ENCODE measurements around the gene NUP93. TPM values are rescaled to one million over a fixed set of nuclear protein-coding genes. Genes with fewer than 3 reads are reported as not detected.

NUP93 gene
- total RNA-seq, 1 donor from 2014 or later = 92.9 TPM

- peaks cover 5% of the 10 kb centered on the region for H3K27me3 Mint-ChIP-seq (ENCODE audit: unreplicated experiment)
- DNase-seq (ENCODE audit: low spot score) = no peak
- peaks cover 14% of the 10 kb centered on the region for H3K4me1 Mint-ChIP-seq (ENCODE audit: unreplicated experiment)
- H3K4me3 Mint-ChIP-seq (ENCODE audit: unreplicated experiment) = no peak overlapping the region
- H3K9me3 Mint-ChIP-seq (ENCODE audit: unreplicated experiment) = no peaks in the 10 kb centered on the region
- H3K27ac Mint-ChIP-seq (ENCODE audit: unreplicated experiment) = no peak overlapping the region
- TF ChIP-seq, protein P1, sequence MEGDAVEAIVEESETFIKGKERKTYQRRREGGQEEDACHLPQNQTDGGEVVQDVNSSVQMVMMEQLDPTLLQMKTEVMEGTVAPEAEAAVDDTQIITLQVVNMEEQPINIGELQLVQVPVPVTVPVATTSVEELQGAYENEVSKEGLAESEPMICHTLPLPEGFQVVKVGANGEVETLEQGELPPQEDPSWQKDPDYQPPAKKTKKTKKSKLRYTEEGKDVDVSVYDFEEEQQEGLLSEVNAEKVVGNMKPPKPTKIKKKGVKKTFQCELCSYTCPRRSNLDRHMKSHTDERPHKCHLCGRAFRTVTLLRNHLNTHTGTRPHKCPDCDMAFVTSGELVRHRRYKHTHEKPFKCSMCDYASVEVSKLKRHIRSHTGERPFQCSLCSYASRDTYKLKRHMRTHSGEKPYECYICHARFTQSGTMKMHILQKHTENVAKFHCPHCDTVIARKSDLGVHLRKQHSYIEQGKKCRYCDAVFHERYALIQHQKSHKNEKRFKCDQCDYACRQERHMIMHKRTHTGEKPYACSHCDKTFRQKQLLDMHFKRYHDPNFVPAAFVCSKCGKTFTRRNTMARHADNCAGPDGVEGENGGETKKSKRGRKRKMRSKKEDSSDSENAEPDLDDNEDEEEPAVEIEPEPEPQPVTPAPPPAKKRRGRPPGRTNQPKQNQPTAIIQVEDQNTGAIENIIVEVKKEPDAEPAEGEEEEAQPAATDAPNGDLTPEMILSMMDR (IDR thresholded peaks at IDR 0.05; ENCODE audit: unreplicated experiment) = no peak
- H3K36me3 Mint-ChIP-seq (ENCODE audit: low read depth, unreplicated experiment) = no peaks in the 10 kb centered on the region
These were observed 125.3 kb downstream of the NUP93 start for GRCh38 chr16:56855201-56855600.

DNA sequence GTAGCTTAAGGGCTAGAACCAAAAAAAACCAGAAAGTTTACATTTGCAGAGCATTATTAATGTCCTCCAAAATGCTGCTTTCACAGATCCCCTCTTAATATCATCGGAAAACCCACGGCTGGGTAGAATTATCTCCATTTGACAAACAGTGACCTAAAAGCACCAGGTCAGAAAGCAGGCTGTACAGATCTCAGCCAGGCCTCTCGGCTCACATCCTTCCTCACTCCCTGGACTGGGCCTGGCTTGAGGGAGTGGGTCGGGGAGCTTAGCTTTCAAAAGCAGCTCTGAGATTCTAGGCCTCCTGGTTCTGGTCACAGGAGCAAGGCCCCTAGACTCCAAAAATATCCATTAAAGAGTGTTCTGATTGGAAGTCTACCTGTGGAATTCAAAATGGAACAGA, 126.0 kb downstream of the NUP93 start:
- peaks cover 10% of the 10 kb centered on the region for H3K4me1 Mint-ChIP-seq (ENCODE audit: unreplicated experiment)
- peaks cover 5% of the 10 kb centered on the region for H3K27me3 Mint-ChIP-seq (ENCODE audit: unreplicated experiment)
- H3K9me3 Mint-ChIP-seq (ENCODE audit: unreplicated experiment) = no peaks in the 10 kb centered on the region
- DNase-seq (ENCODE audit: low spot score) = no peak
- TF ChIP-seq, protein P1 (IDR thresholded peaks at IDR 0.05; ENCODE audit: unreplicated experiment) = no peak
- H3K36me3 Mint-ChIP-seq (ENCODE audit: low read depth, unreplicated experiment) = no peaks in the 10 kb centered on the region
- no peak overlapping the region for H3K27ac Mint-ChIP-seq (ENCODE audit: unreplicated experiment)
- no peak overlapping the region for H3K4me3 Mint-ChIP-seq (ENCODE audit: unreplicated experiment)

DNA sequence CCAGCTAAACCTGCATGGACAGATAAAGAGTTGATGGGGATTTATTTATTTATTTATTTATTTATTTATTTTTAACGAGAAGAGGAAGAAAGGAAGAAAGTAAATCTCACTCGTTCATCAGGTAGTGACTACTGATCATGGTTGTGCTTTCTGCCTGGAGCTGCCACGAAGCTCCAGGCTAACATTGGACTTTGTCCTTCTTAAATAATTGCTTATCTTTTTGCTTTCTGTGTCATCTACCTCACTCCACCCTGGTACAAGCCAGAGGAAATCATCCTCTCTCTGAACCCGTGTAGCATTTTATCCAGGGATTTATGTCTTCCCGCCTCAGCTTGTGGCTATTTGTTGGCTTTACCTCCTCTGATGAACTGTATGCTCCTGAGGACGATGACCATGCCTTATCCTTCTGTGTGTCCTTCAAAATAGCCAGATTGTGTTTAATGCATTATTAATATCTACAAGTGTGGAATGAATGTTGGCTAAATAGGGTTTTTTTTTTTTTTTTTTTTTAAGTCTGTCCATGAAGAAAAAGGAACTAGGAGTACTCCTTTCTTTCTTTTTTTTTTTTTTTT, 127.0 kb downstream of the NUP93 start:
- peaks cover 8% of the 10 kb centered on the region for H3K27me3 Mint-ChIP-seq (ENCODE audit: unreplicated experiment)
- TF ChIP-seq, protein P1 (IDR thresholded peaks at IDR 0.05; ENCODE audit: unreplicated experiment) = no peak
- no peak overlapping the region for H3K27ac Mint-ChIP-seq (ENCODE audit: unreplicated experiment)
- no peak overlapping the region for H3K4me3 Mint-ChIP-seq (ENCODE audit: unreplicated experiment)
- H3K4me1 Mint-ChIP-seq (ENCODE audit: unreplicated experiment) = peaks cover 8% of the 10 kb centered on the region
- no peaks in the 10 kb centered on the region for H3K36me3 Mint-ChIP-seq (ENCODE audit: low read depth, unreplicated experiment)
- DNase-seq (ENCODE audit: low spot score) = no peak
- no peaks in the 10 kb centered on the region for H3K9me3 Mint-ChIP-seq (ENCODE audit: unreplicated experiment)

- H3K4me3 Mint-ChIP-seq (ENCODE audit: unreplicated experiment) = no peak overlapping the region
- no peaks in the 10 kb centered on the region for H3K9me3 Mint-ChIP-seq (ENCODE audit: unreplicated experiment)
- H3K27ac Mint-ChIP-seq (ENCODE audit: unreplicated experiment) = no peak overlapping the region
- no peak for DNase-seq (ENCODE audit: low spot score)
- TF ChIP-seq, protein P1 (IDR thresholded peaks at IDR 0.05; ENCODE audit: unreplicated experiment) = no peak
- H3K36me3 Mint-ChIP-seq (ENCODE audit: low read depth, unreplicated experiment) = no peaks in the 10 kb centered on the region
- H3K4me1 Mint-ChIP-seq (ENCODE audit: unreplicated experiment) = peaks cover 6% of the 10 kb centered on the region
- H3K27me3 Mint-ChIP-seq (ENCODE audit: unreplicated experiment) = peaks cover 10% of the 10 kb centered on the region
These were observed 128.4 kb downstream of the NUP93 start for GRCh38 chr16:56858374-56858773.

GRCh38 chr16:56859636-56860035, 129.7 kb downstream of the NUP93 start:
- TF ChIP-seq, protein P1 (IDR thresholded peaks at IDR 0.05; ENCODE audit: unreplicated experiment) = no peak
- Mint-ChIP-seq H3K36me3 (ENCODE audit: low read depth, unreplicated experiment) (no peaks in the 10 kb centered on the region), H3K27ac (ENCODE audit: unreplicated experiment) (no peak overlapping the region), H3K9me3 (ENCODE audit: unreplicated experiment) (no peaks in the 10 kb centered on the region), H3K4me3 (ENCODE audit: unreplicated experiment) (no peak overlapping the region), H3K4me1 (ENCODE audit: unreplicated experiment) (peaks cover 6% of the 10 kb centered on the region), H3K27me3 (ENCODE audit: unreplicated experiment) (peaks cover 10% of the 10 kb centered on the region)
- DNase-seq (ENCODE audit: low spot score) = no peak
